GM12878 (cell line): ENCODE measurements around the gene SYNGR1. TPM values are rescaled to one million over a fixed set of nuclear protein-coding genes. Genes with fewer than 3 reads are reported as not detected.

Experiments used
- ATAC-seq: fragments of 200-7000 bp; cut with Tn5 transposase; 3 replicates; pipeline ENCODE4 v1.9.1; 2020; ENCODE audit warnings: mild to moderate bottlenecking, moderate library complexity
- BruUV-seq: library from RNA; stranded (reverse); fragments of 400-500 nt; replicated peaks from 2 replicates; lab custom pipeline; 2021; lab: Mats Ljungman, UMichigan
- CTCF ChIA-PET: fragments of 300-600 bp; sonication (Branson Sonifier 250); formaldehyde crosslinking; extraction: SDS; loops from one replicate; lab custom pipeline; 2021; ENCODE audit warnings: inconsistent platforms; lab: Yijun Ruan, JAX
- POLR2A ChIA-PET: fragments of 350-600 bp; formaldehyde crosslinking; extraction: SDS; loops from one replicate; lab custom pipeline; 2021; ENCODE audit warnings: inconsistent platforms; lab: Charles Lee
- RAD21 ChIA-PET: fragments of 300-600 bp; sonication (Branson Sonifier 250); formaldehyde crosslinking; loops from one replicate; lab custom pipeline; 2023; ENCODE audit warnings: antibody characterized with exemption; ENCODE audit not compliant: unreplicated experiment; lab: Charles Lee
- SMC1A ChIA-PET: fragments of 300-600 bp; sonication (Branson Sonifier 250); formaldehyde crosslinking; loops from one replicate; lab custom pipeline; 2023; ENCODE audit not compliant: unreplicated experiment, uncharacterized antibody; lab: Charles Lee
- DNase-seq: peaks from one replicate; pipeline ENCODE4 v3.0.0-alpha.2; 2011; ENCODE audit warnings: low read depth, low spot score
- FAIRE-seq: peaks from 3 replicates; lab custom pipeline; 2011; peaks lifted over from hg19 to GRCh38; lab: Jason Lieb, UNC
- H2AFZ ChIP-seq: 2 replicates; pipeline ENCODE4 v1.6.0; 2011; ENCODE audit warnings: low read depth, low read length, control low read depth; ENCODE audit not compliant: control insufficient read depth
- H3K27ac ChIP-seq: 2 replicates; pipeline ENCODE4 v1.5.1; 2011; ENCODE audit warnings: control low read depth; ENCODE audit not compliant: control insufficient read depth, insufficient read depth
- H3K27me3 ChIP-seq, 2 experiments: replicated peaks in 1 of 2; 2 replicates each; pipeline versions ENCODE4 v1.6.0 to v1.6.1; 2011; ENCODE audit warnings: low read length in 1 of 2; ENCODE audit not compliant: control insufficient read depth in 2 of 2, insufficient read depth in 2 of 2
- H3K36me3 ChIP-seq, 2 experiments: 2 replicates each; pipeline ENCODE4 v1.5.1; 2011; ENCODE audit warnings: low read length in 1 of 2; ENCODE audit not compliant: control insufficient read depth in 2 of 2, insufficient read depth in 2 of 2
- H3K4me1 ChIP-seq: 2 replicates; pipeline ENCODE4 v1.6.1; 2011; ENCODE audit warnings: mild to moderate bottlenecking, low read length, moderate library complexity, mixed read lengths; ENCODE audit not compliant: control insufficient read depth, insufficient read depth
- H3K4me2 ChIP-seq: 2 replicates; pipeline ENCODE4 v1.6.0; 2011; ENCODE audit warnings: control low read depth; ENCODE audit not compliant: control insufficient read depth, insufficient read depth
- H3K4me3 ChIP-seq: fragments of 200-600 bp; sonication (generic); 2 replicates; pipeline ENCODE4 v1.5.1; 2016
- H3K79me2 ChIP-seq: 2 replicates; pipeline ENCODE4 v1.6.0; 2011; ENCODE audit warnings: low read length; ENCODE audit not compliant: control insufficient read depth, insufficient read depth
- H3K9ac ChIP-seq: 2 replicates; pipeline ENCODE4 v1.8.0; 2011; ENCODE audit warnings: low read length, control low read depth, mixed read lengths; ENCODE audit not compliant: control insufficient read depth, insufficient read depth
- H3K9me3 ChIP-seq: replicated peaks from 3 replicates; pipeline ENCODE4 v1.5.1; 2011; ENCODE audit warnings: mild to moderate bottlenecking, low read length; ENCODE audit not compliant: control insufficient read depth, insufficient read depth
- H4K20me1 ChIP-seq: 2 replicates; pipeline ENCODE4 v1.6.0; 2011; ENCODE audit not compliant: control insufficient read depth, insufficient read depth
- CHD1 ChIP-seq: IDR thresholded peaks from 2 replicates; pipeline ENCODE4 v1.6.1; 2012; ENCODE audit warnings: low read depth, low read length, improper control_type of control experiment
- CTCF ChIP-seq, 3 experiments: IDR thresholded peaks in 2 of 3; conservative IDR thresholded peaks in 1 of 3; 2 replicates each; pipeline ENCODE4 v1.5.1; 2011; ENCODE audit warnings: low read depth in 3 of 3, low read length in 3 of 3, mild to moderate bottlenecking in 3 of 3, control low read depth in 2 of 3, moderate library complexity in 2 of 3, inconsistent platforms in 1 of 3, mixed read lengths in 1 of 3; ENCODE audit not compliant: control insufficient read depth in 2 of 3, insufficient read depth in 1 of 3; ENCODE audit errors: extremely low read depth in 1 of 3
- ETV6 ChIP-seq, 2 experiments: fragments of 450-650 bp in 1 of 2; IDR thresholded peaks in 1 of 2; conservative IDR thresholded peaks in 1 of 2; 2 replicates each; pipeline ENCODE4 v1.6.1; 2014; ENCODE audit warnings: antibody characterized with exemption in 1 of 2, borderline replicate concordance in 1 of 2, low read depth in 1 of 2, mild to moderate bottlenecking in 1 of 2, moderate library complexity in 1 of 2
- GATAD2B ChIP-seq: fragments of 450-650 bp; conservative IDR thresholded peaks from 2 replicates; pipeline ENCODE4 v1.6.1; 2017; ENCODE audit warnings: low read depth, mild to moderate bottlenecking, moderate library complexity
- JUNB ChIP-seq: IDR thresholded peaks from 2 replicates; pipeline ENCODE4 v1.6.1; 2016; ENCODE audit warnings: antibody characterized with exemption, mild to moderate bottlenecking
- MXI1 ChIP-seq: fragments of 150-350 bp; IDR thresholded peaks from 2 replicates; pipeline ENCODE4 v1.6.1; 2011; ENCODE audit warnings: low read depth, mild to moderate bottlenecking, inconsistent platforms, low read length, improper control_type of control experiment
- NRF1 ChIP-seq: conservative IDR thresholded peaks from 2 replicates; pipeline ENCODE4 v1.6.1; 2011; ENCODE audit warnings: mild to moderate bottlenecking, low read depth, low read length, improper control_type of control experiment
- PAX8 ChIP-seq: fragments of 450-650 bp; IDR thresholded peaks from 2 replicates; pipeline ENCODE4 v1.6.1; 2017; ENCODE audit warnings: mild to moderate bottlenecking, moderate library complexity
- RCOR1 ChIP-seq: conservative IDR thresholded peaks from 2 replicates; pipeline ENCODE4 v1.6.1; 2012; ENCODE audit warnings: low read depth, low read length, improper control_type of control experiment
- SRF ChIP-seq, 2 experiments: IDR thresholded peaks; 2 replicates each; pipeline ENCODE4 v1.6.1; 2011; ENCODE audit warnings: low read depth in 2 of 2, low read length in 2 of 2, mild to moderate bottlenecking in 1 of 2, moderate library complexity in 1 of 2
- TAF1 ChIP-seq: IDR thresholded peaks from 2 replicates; pipeline ENCODE4 v1.6.1; 2011; ENCODE audit warnings: mild to moderate bottlenecking, low read depth, low read length, borderline replicate concordance
- whole genome bisulfite sequencing: methylation state at CpG from one replicate; pipeline ENCODE4 v1.1.6; 2016; ENCODE audit warnings: low lambda C conversion rate; ENCODE audit not compliant: insufficient replicate concordance, insufficient coverage; ENCODE audit errors: missing lambda C conversion rate; 5-methylcytosine and 5-hydroxymethylcytosine counted together
- in situ Hi-C: fragments of 300-500 bp; cut with MboI; formaldehyde crosslinking; loops from 9 replicates; pipeline ENCODE4 v1.14.3; 2018; ENCODE audit warnings: mixed read lengths
- intact Hi-C: fragments of 100-400 bp; cut with micrococcal nuclease; formaldehyde crosslinking; loops from one replicate; pipeline ENCODE4 v1.14.2; 2022; ENCODE audit not compliant: unreplicated experiment
- polyA plus RNA-seq, 11 experiments: library from polyadenylated mRNA; depleted of rRNA in 4 of 11; unstranded in 6 of 11; stranded (reverse) in 5 of 11; fragments of >200 nt; fragmentation: Nextera tagmentation in 4 of 11; fragmentation: Illumina TruSeq in 1 of 11; extraction: Ambion mirVana in 4 of 11; extraction: Trizol in 1 of 11; gene quantifications; 1 replicate in 1 of 11; 2 replicates in 10 of 11; pipeline versions ENCODE4 v1.2.1 to v1.2.3, GENCODE V29; 2011 to 2016; ENCODE audit warnings: inconsistent platforms in 2 of 11, missing spikeins in 2 of 11, low read depth in 1 of 11
- total RNA-seq, 4 experiments: library from RNA; depleted of rRNA in 3 of 4; stranded (reverse); fragments of >200 nt in 3 of 4; fragmentation: Illumina TruSeq in 1 of 4; extraction: Trizol in 1 of 4; gene quantifications; 2 replicates each; pipeline versions ENCODE4 v1.2.1 to v1.2.3, GENCODE V29; 2013 to 2021

Gene SYNGR1
- total and polyA plus RNA-seq, 10 of the 15 experiments (the other 5 are each of a cell fraction or from before 2014, with no cell fraction given): 0.87 to 9.2 (median 3.5) TPM

GRCh38 chr22:39360242-39360641, 10.5 kb downstream of the SYNGR1 start:
- DNase-seq: no peak
- 66% methylated on average over 18 of the region's 18 CpGs for WGBS
- Histone ChIP-seq H3K4me2 (no peak overlapping the region), H3K27me3 (no peaks in the 10 kb centered on the region), H3K9me3 (no peaks in the 10 kb centered on the region), H3K4me1 (no peaks in the 10 kb centered on the region), H3K4me3 (no peak overlapping the region), H3K79me2 (no peaks in the 10 kb centered on the region), H3K36me3 (no peaks in the 10 kb centered on the region), H2AFZ (no peak overlapping the region), H3K9ac (no peak overlapping the region), H4K20me1 (no peaks in the 10 kb centered on the region), H3K27ac (no peak overlapping the region)
- SMC1A ChIA-PET: no interaction called here
- ATAC-seq: no peak
- intact Hi-C loops (no loop called here), in situ Hi-C loops (no loop called here)
- POLR2A ChIA-PET: no interaction called here
- BruUV-seq: no TSS peak
- FAIRE-seq: no peak
- CTCF ChIA-PET: no interaction called here
- TF ChIP-seq GATAD2B: no peak
- TF ChIP-seq NRF1: no peak
- TF ChIP-seq CTCF (IDR thresholded peaks at IDR 0.05 in 2 of 3, conservative IDR thresholded peaks at IDR 0.05 in 1 of 3; ENCODE audit: control insufficient read depth in 2 of 3, extremely low read depth in 1 of 3, insufficient read depth in 1 of 3, low read depth in 3 of 3, low read length in 3 of 3): no peak
- no peak for TF ChIP-seq RCOR1
- no peak for TF ChIP-seq ETV6 (conservative IDR thresholded peaks at IDR 0.05 in 1 of 2, IDR thresholded peaks at IDR 0.05 in 1 of 2; ENCODE audit: borderline replicate concordance in 1 of 2, low read depth in 1 of 2)
- no peak for TF ChIP-seq SRF (IDR thresholded peaks at IDR 0.05; ENCODE audit: low read depth in 2 of 2, low read length in 2 of 2)
- no peak for TF ChIP-seq MXI1
- no peak for TF ChIP-seq PAX8
- TF ChIP-seq TAF1: no peak
- no peak for TF ChIP-seq CHD1
- TF ChIP-seq JUNB: no peak
- RAD21 ChIA-PET: no interaction called here
